PFSK-1 (cell line): Measurements from ENCODE around the gene UBTD2.

Source experiments
- POLR2AphosphoS5 ChIP-seq: IDR thresholded peaks from 2 replicates; pipeline ENCODE4 v1.6.1; 2012; ENCODE audit warnings: low read depth, mild to moderate bottlenecking, control low read depth, low read length, moderate library complexity
- TF ChIP-seq, protein P1 (sequence below), 2 experiments: IDR thresholded peaks; 2 replicates each; pipeline versions ENCODE4 v1.6.1 to v1.8.0; 2011 to 2012; ENCODE audit warnings: low read depth in 2 of 2, low read length in 2 of 2, control low read depth in 1 of 2, inconsistent platforms in 1 of 2, mild to moderate bottlenecking in 1 of 2, moderate library complexity in 1 of 2; ENCODE audit not compliant: insufficient read depth in 1 of 2

DNA sequence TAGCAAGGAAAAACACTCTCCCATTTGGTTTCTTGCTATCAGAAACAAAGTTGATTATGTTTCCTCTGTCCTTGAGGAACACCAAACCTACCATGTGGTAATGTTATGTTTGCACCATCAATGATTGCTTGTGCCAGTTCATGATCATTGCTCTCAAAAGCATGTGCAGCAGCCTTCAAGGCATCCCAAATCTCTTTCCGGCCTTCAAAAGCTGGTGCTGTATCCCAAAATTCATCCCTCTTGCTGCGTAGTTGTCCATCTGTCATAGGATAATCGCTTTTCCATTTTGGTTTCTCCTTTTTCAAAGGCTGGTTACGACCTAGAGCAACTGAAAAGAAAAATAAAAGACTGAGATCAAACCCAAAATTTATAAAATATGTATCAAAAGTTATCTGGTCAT, 49.5 kb downstream of the UBTD2 start:
- TF ChIP-seq POLR2AphosphoS5 = no peak
- TF ChIP-seq, protein P1, sequence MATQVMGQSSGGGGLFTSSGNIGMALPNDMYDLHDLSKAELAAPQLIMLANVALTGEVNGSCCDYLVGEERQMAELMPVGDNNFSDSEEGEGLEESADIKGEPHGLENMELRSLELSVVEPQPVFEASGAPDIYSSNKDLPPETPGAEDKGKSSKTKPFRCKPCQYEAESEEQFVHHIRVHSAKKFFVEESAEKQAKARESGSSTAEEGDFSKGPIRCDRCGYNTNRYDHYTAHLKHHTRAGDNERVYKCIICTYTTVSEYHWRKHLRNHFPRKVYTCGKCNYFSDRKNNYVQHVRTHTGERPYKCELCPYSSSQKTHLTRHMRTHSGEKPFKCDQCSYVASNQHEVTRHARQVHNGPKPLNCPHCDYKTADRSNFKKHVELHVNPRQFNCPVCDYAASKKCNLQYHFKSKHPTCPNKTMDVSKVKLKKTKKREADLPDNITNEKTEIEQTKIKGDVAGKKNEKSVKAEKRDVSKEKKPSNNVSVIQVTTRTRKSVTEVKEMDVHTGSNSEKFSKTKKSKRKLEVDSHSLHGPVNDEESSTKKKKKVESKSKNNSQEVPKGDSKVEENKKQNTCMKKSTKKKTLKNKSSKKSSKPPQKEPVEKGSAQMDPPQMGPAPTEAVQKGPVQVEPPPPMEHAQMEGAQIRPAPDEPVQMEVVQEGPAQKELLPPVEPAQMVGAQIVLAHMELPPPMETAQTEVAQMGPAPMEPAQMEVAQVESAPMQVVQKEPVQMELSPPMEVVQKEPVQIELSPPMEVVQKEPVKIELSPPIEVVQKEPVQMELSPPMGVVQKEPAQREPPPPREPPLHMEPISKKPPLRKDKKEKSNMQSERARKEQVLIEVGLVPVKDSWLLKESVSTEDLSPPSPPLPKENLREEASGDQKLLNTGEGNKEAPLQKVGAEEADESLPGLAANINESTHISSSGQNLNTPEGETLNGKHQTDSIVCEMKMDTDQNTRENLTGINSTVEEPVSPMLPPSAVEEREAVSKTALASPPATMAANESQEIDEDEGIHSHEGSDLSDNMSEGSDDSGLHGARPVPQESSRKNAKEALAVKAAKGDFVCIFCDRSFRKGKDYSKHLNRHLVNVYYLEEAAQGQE (IDR thresholded peaks at IDR 0.05; ENCODE audit: insufficient read depth in 1 of 2, low read depth in 2 of 2, low read length in 2 of 2) = no peak
